Activated CD4-positive, alpha-beta T cell treated with anti-CD3 and anti-CD28 coated beads, Interleukin-2, amount 10 ng/mL, durations not matched to agents 7 days and 5 days (primary cell): ENCODE measurements around the gene MRC1. TPM values are rescaled to one million over a fixed set of nuclear protein-coding genes. Genes with fewer than 3 reads are reported as not detected.

Source experiments
- CTCF ChIA-PET: fragments of 350-600 bp; sonication (Branson Sonifier 250); formaldehyde crosslinking; loops from one replicate; lab custom pipeline; 2021; ENCODE audit warnings: antibody characterized with exemption; lab: Charles Lee
- POLR2A ChIA-PET: fragments of 350-600 bp; sonication (Branson Sonifier 250); formaldehyde crosslinking; loops from one replicate; lab custom pipeline; 2021; ENCODE audit warnings: antibody characterized with exemption; lab: Charles Lee
- DNase-seq: peaks from one replicate; pipeline ENCODE4 v3.0.0-alpha.2; 2020
- H3K27ac Mint-ChIP-seq: one replicate; pipeline ENCODE4 v1.8.0; 2021; ENCODE audit warnings: mild to moderate bottlenecking, moderate library complexity, mixed read lengths
- H3K27me3 Mint-ChIP-seq: one replicate; pipeline ENCODE4 v1.8.0; 2021; ENCODE audit warnings: mixed read lengths
- H3K36me3 Mint-ChIP-seq: one replicate; pipeline ENCODE4 v1.8.0; 2021; ENCODE audit warnings: low read depth, mixed read lengths
- H3K4me1 Mint-ChIP-seq: one replicate; pipeline ENCODE4 v1.8.0; 2021; ENCODE audit warnings: mixed read lengths
- H3K4me3 Mint-ChIP-seq: one replicate; pipeline ENCODE4 v1.8.0; 2021; ENCODE audit warnings: mild to moderate bottlenecking, moderate library complexity, mixed read lengths
- H3K9me3 Mint-ChIP-seq: one replicate; pipeline ENCODE4 v1.8.0; 2021; ENCODE audit warnings: mixed read lengths
- total RNA-seq, 2 experiments: library from RNA; stranded (reverse); gene quantifications; one replicate each; pipeline ENCODE4 v1.2.3, GENCODE V29; 2021

MRC1 gene
- total RNA-seq, 2 experiments from 2014 or later = not detected

GRCh38 chr10:17865351-17865750 is 56.2 kb downstream of the MRC1 start:
- ChIA-PET POLR2A (no interaction called here), CTCF (no interaction called here)
- Mint-ChIP-seq H3K27ac (no peak overlapping the region), H3K4me1 (no peaks in the 10 kb centered on the region), H3K4me3 (no peak overlapping the region), H3K36me3 (no peaks in the 10 kb centered on the region), H3K9me3 (no peaks in the 10 kb centered on the region), H3K27me3 (no peaks in the 10 kb centered on the region)
- DNase-seq = no peak

DNA sequence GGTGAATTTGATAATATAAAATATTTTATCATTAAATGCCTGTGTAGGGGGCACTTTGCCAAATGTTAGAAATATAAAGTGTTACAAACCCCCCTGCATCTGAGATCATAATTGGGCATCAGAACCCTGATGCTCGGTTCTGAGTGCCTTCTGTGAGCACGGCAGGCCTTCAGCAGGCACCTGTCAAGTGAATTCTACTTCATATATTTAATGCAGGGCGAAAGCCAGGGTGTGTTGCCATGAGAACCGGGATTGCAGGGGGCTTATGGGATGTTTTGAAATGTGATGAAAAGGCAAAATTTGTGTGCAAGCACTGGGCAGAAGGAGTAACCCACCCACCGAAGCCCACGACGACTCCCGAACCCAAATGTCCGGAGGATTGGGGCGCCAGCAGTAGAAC is 57.2 kb downstream of the MRC1 start:
- H3K4me3 Mint-ChIP-seq = no peak overlapping the region
- no peaks in the 10 kb centered on the region for H3K27me3 Mint-ChIP-seq
- DNase-seq = no peak
- H3K4me1 Mint-ChIP-seq = no peaks in the 10 kb centered on the region
- no peaks in the 10 kb centered on the region for H3K36me3 Mint-ChIP-seq
- POLR2A ChIA-PET = no interaction called here
- CTCF ChIA-PET = interaction anchor here (0.6 kb wide), 1 partner anchor 19 kb away, joined by 3 read pairs; no protein-coding TSS in a partner anchor
- H3K27ac Mint-ChIP-seq = no peak overlapping the region
- H3K9me3 Mint-ChIP-seq = no peaks in the 10 kb centered on the region

GRCh38 chr10:17867056-17867455 is 57.9 kb downstream of the MRC1 start:
- no peaks in the 10 kb centered on the region for H3K36me3 Mint-ChIP-seq
- no peaks in the 10 kb centered on the region for H3K4me1 Mint-ChIP-seq
- H3K4me3 Mint-ChIP-seq = no peak overlapping the region
- no peaks in the 10 kb centered on the region for H3K27me3 Mint-ChIP-seq
- no peaks in the 10 kb centered on the region for H3K9me3 Mint-ChIP-seq
- POLR2A ChIA-PET = no interaction called here
- no peak overlapping the region for H3K27ac Mint-ChIP-seq
- no peak for DNase-seq
- CTCF ChIA-PET = no interaction called here

DNA sequence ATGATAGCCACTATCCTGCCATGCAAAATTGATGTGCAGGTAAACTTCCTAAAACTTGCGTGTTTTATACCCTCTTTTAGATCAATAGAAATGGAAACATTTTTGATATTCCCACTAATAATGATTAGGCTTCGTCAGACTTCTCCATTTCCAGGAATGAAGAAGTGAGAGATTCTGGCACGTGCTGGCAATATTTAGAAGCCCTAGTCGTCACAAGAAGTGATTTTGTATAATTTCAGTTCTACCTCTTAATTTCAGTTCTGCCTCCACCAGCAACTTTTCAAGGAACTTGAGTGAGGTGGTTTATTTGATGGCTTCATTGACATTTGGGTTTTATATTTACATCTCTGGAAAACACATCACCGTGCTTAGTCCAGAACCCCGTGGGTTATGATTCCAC is 61.9 kb downstream of the MRC1 start:
- no peaks in the 10 kb centered on the region for H3K27me3 Mint-ChIP-seq
- ChIA-PET CTCF (no interaction called here), POLR2A (no interaction called here)
- H3K9me3 Mint-ChIP-seq = no peaks in the 10 kb centered on the region
- no peak overlapping the region for H3K4me3 Mint-ChIP-seq
- no peak for DNase-seq
- H3K27ac Mint-ChIP-seq = no peak overlapping the region
- no peaks in the 10 kb centered on the region for H3K4me1 Mint-ChIP-seq
- H3K36me3 Mint-ChIP-seq = no peaks in the 10 kb centered on the region

DNA sequence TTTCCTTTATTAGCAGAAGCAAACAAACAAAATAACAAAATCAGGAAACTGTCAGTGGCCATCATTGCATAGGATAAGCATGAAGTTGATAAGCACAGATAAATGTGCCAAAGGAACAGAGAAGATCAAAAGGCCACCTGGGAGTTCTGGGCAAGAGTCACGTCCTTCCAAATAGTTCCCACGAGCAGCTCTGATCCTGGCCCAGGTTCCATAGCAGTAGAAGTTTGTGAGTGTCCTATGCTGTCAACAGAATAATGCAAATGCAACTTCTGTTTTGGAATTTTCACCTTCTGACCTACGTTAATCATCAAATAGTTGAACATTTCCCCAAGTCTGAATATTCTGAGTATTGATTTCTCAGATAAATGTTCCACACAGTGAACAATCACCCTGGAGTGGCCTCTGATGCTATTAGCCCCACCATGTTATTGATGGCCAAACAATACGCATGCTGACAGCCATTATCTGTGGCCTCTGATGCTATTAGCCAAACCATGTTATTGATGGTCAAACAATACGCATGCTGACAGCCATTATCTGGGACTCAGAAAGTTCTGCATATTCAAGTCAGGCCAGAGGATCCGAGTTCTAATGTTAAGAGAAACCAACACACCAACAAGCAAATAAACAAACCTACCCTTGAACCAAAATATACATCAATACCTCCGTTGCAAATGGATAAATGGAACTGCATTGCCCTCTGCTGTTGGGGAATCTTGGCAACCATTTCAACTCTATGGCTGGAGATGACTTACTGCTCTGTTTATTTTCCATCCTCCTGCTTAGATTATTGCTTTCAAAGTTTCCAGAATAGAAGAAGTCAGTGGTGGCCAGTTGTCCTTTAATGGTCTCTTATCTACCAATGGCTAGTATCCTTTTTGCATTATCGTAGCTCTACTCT is 63.3 kb downstream of the MRC1 start:
- Mint-ChIP-seq H3K4me3 (no peak overlapping the region), H3K9me3 (no peaks in the 10 kb centered on the region), H3K36me3 (no peaks in the 10 kb centered on the region), H3K4me1 (no peaks in the 10 kb centered on the region), H3K27me3 (no peaks in the 10 kb centered on the region), H3K27ac (no peak overlapping the region)
- CTCF ChIA-PET = no interaction called here
- no peak for DNase-seq
- POLR2A ChIA-PET = no interaction called here

DNA sequence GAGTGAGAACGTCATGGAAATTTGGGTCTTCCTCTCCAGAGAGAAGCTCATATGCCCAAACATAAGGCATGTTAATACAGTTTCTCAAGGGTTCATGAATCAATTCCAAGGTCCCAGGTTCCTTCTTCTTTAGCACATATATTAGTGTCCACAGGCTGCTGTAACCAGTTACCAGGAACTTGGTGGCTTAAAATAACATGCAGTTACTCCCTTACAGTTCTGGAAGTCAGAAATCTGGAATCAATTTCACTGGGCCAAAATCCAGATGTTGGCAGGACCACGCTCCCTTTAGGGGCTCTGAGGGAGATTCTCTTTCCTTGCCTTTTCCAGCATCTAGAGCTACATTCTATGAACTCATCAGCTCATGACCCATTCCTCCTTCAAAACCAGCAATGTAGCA is 64.8 kb downstream of the MRC1 start:
- H3K27ac Mint-ChIP-seq = no peak overlapping the region
- H3K4me3 Mint-ChIP-seq = no peak overlapping the region
- H3K9me3 Mint-ChIP-seq = no peaks in the 10 kb centered on the region
- H3K27me3 Mint-ChIP-seq = no peaks in the 10 kb centered on the region
- ChIA-PET POLR2A (no interaction called here), CTCF (no interaction called here)
- H3K36me3 Mint-ChIP-seq = no peaks in the 10 kb centered on the region
- no peaks in the 10 kb centered on the region for H3K4me1 Mint-ChIP-seq
- DNase-seq = no peak

DNA sequence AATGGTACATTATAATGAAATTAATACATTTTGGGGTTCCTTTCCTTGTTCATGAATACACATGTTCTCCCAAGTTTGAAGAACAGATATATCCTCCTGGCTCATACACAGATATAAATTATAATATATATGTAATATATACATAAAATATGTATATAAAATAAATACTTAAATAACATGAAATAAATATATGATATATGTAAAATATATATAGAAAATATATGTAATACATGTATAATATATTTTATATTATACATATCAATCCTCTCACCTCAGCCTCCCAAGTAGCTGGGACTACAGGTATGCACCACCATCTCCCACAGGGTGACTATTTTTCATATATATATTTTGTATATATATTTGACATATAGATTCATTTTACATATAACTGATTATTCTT is 68.0 kb downstream of the MRC1 start:
- no peaks in the 10 kb centered on the region for H3K27me3 Mint-ChIP-seq
- H3K9me3 Mint-ChIP-seq = no peaks in the 10 kb centered on the region
- CTCF ChIA-PET = no interaction called here
- POLR2A ChIA-PET = no interaction called here
- H3K4me3 Mint-ChIP-seq = no peak overlapping the region
- no peaks in the 10 kb centered on the region for H3K36me3 Mint-ChIP-seq
- no peak overlapping the region for H3K27ac Mint-ChIP-seq
- no peaks in the 10 kb centered on the region for H3K4me1 Mint-ChIP-seq
- no peak for DNase-seq

DNA sequence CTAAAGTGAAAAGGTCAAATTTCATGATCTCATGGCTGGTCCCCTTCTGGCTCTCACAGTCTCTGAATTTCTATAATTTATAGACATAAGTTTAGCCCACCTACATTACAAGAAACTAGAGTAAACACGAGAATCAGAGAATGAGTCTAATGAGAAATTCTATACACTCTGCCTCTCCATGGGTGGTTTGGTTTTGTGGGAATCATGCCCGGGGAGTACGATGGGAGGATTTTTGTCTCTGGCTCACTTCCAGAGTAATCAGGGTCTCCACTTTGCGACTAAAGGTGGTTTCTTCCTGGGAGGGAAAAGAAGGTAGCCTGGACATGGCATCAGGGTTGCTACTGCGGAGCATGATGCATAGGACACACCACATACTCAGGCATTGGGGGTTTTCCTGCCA is 69.7 kb downstream of the MRC1 start:
- ChIA-PET POLR2A (no interaction called here), CTCF (no interaction called here)
- no peaks in the 10 kb centered on the region for H3K4me1 Mint-ChIP-seq
- H3K36me3 Mint-ChIP-seq = no peaks in the 10 kb centered on the region
- DNase-seq = no peak
- no peaks in the 10 kb centered on the region for H3K27me3 Mint-ChIP-seq
- H3K27ac Mint-ChIP-seq = no peak overlapping the region
- H3K9me3 Mint-ChIP-seq = peaks cover 5% of the 10 kb centered on the region
- no peak overlapping the region for H3K4me3 Mint-ChIP-seq

GRCh38 chr10:17880601-17881000 is 71.5 kb downstream of the MRC1 start:
- Mint-ChIP-seq H3K27ac (no peak overlapping the region), H3K4me1 (no peaks in the 10 kb centered on the region), H3K4me3 (no peak overlapping the region), H3K9me3 (peaks cover 10% of the 10 kb centered on the region), H3K27me3 (no peaks in the 10 kb centered on the region), H3K36me3 (no peaks in the 10 kb centered on the region)
- ChIA-PET CTCF (no interaction called here), POLR2A (no interaction called here)
- no peak for DNase-seq

GRCh38 chr10:17882557-17882956 is 73.4 kb downstream of the MRC1 start:
- Mint-ChIP-seq H3K4me3 (no peak overlapping the region), H3K27me3 (no peaks in the 10 kb centered on the region), H3K36me3 (no peaks in the 10 kb centered on the region), H3K9me3 (peaks cover 10% of the 10 kb centered on the region), H3K4me1 (no peaks in the 10 kb centered on the region), H3K27ac (no peak overlapping the region)
- no peak for DNase-seq
- POLR2A ChIA-PET = no interaction called here
- CTCF ChIA-PET = no interaction called here

DNA sequence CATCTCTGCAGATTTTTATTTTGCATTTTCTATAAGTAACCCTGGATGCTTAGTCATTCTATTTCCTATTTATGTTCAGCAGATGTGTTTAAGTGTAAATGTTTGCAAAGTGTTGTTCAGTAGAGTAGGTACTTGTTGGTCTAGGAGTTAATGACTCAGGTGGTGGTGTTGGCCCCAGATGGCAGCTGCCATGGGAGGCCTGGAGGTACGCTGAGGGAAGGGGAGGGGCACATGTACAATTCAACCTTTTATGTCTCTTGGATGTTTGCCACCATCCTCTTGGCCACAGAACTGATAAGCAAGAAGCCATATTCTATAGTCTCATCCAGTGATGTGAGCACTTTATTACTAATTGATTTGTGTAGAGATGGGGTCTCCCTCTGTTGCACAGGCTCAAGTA is 74.5 kb downstream of the MRC1 start:
- Mint-ChIP-seq H3K36me3 (no peaks in the 10 kb centered on the region), H3K27me3 (no peaks in the 10 kb centered on the region), H3K4me1 (no peaks in the 10 kb centered on the region), H3K27ac (no peak overlapping the region), H3K9me3 (peaks cover 10% of the 10 kb centered on the region), H3K4me3 (no peak overlapping the region)
- CTCF ChIA-PET = no interaction called here
- POLR2A ChIA-PET = no interaction called here
- no peak for DNase-seq

DNA sequence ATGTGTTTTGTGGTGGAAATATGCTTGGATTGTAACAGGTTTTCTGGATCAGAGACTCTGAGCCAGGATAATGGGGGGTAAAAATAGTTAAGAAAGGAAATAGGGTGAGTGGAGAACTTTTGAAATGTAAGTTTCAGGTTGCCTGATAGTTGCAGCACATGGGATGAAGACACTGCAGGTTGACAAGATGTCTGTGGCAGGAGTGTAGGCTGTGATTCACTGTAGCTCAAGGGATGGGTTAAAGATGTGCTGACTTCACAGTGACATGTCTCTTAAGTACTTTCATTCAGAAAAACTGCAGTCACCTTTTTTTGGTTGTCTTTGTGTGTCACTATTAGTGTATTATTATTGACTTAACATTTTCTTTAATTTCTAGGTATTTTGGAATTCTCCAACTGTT is 79.0 kb downstream of the MRC1 start:
- peaks cover 7% of the 10 kb centered on the region for H3K9me3 Mint-ChIP-seq
- no peak overlapping the region for H3K27ac Mint-ChIP-seq
- DNase-seq = no peak
- ChIA-PET CTCF (no interaction called here), POLR2A (no interaction called here)
- no peak overlapping the region for H3K4me3 Mint-ChIP-seq
- H3K36me3 Mint-ChIP-seq = no peaks in the 10 kb centered on the region
- no peaks in the 10 kb centered on the region for H3K4me1 Mint-ChIP-seq
- H3K27me3 Mint-ChIP-seq = no peaks in the 10 kb centered on the region

DNA sequence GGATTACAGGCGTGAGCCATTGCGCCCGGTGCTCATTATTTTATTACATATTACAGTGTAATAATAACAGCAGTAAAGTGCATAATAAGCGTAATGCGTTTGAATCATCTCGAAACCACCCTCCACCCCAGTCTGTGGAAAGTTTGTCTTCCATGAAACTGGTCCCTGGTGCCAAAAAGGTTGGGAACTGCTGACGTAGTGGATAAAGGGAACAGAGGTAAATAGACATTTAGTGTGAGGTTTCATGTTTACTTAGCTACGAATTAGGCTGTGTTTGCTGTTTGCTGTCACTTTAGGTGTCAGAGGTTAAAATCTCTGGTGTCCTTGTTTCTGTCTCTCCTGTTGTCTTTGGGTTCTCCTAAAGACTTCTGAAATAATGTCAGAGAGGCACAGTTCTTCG is 82.3 kb downstream of the MRC1 start:
- Mint-ChIP-seq H3K27ac (no peak overlapping the region), H3K4me3 (no peak overlapping the region), H3K9me3 (no peaks in the 10 kb centered on the region), H3K4me1 (no peaks in the 10 kb centered on the region), H3K27me3 (no peaks in the 10 kb centered on the region), H3K36me3 (no peaks in the 10 kb centered on the region)
- CTCF ChIA-PET = interaction anchor here (0.8 kb wide), 1 partner anchor 83 kb away, joined by 3 read pairs; no protein-coding TSS in a partner anchor
- no peak for DNase-seq
- POLR2A ChIA-PET = interaction anchor here (0.6 kb wide), 1 partner anchor 44 kb away, joined by 3 read pairs; no protein-coding TSS in a partner anchor

DNA sequence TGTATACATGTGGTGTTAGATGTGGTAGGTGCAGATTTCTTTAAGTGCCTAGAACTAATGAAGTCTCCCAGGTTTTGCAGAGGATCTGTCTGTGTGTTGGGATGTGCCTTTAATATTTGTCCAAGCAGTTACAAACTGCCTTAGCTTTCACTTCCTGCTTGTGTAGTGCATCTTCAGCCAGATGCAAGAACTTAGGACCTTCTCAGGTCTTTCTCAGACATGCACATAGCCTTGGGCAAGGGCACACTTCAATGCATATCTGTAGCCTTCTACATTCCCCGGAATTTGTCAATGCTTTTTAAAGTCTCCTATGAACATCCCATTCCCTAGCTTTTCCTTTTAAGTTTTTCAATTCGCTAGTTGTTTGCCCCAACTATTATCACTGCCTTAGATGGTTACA is 95.4 kb downstream of the MRC1 start:
- Mint-ChIP-seq H3K36me3 (no peaks in the 10 kb centered on the region), H3K27me3 (no peaks in the 10 kb centered on the region), H3K4me3 (no peak overlapping the region), H3K4me1 (no peaks in the 10 kb centered on the region), H3K27ac (no peak overlapping the region), H3K9me3 (no peaks in the 10 kb centered on the region)
- no peak for DNase-seq
- ChIA-PET CTCF (interaction anchor here (0.5 kb wide), 1 partner anchor 61 kb away, joined by 3 read pairs; no protein-coding TSS in a partner anchor), POLR2A (no interaction called here)
